HCT116 (cell line): ENCODE data around the gene GPN3. TPM values are rescaled to one million over a fixed set of nuclear protein-coding genes. Genes with fewer than 3 reads are reported as not detected.

Experiments used
- ATAC-seq: fragments of 200-7000 bp; cut with Tn5 transposase; 2 replicates; pipeline ENCODE4 v1.9.1; 2020; ENCODE audit warnings: mild to moderate bottlenecking, moderate library complexity
- BruUV-seq: library from RNA; stranded (reverse); fragments of 400-500 nt; replicated peaks from 2 replicates; lab custom pipeline; 2021; lab: Mats Ljungman, UMichigan
- CTCF ChIA-PET: fragments of 300-600 bp; sonication (Branson Sonifier 250); formaldehyde crosslinking; loops from one replicate; lab custom pipeline; 2021; ENCODE audit warnings: antibody characterized with exemption; lab: Charles Lee
- POLR2A ChIA-PET: fragments of 300-600, 350-600 bp; sonication (Branson Sonifier 250); formaldehyde crosslinking; loops from one replicate; lab custom pipeline; 2021; ENCODE audit warnings: antibody characterized with exemption; lab: Charles Lee
- RAD21 ChIA-PET, 2 experiments: fragments of 300-600 bp; sonication (Branson Sonifier 250); formaldehyde crosslinking; loops; one replicate each; lab custom pipeline; 2023; ENCODE audit warnings: low total read pairs in 2 of 2; ENCODE audit not compliant: uncharacterized antibody in 2 of 2, unreplicated experiment in 2 of 2, low non-redundant PET in 1 of 2; lab: Charles Lee
- DNase-seq: peaks from one replicate; pipeline ENCODE4 v3.0.0-alpha.2; 2010; ENCODE audit warnings: low read depth, low spot score
- H2AFZ ChIP-seq: fragments of 200-600 bp; shearing (Covaris generic), sonication (generic); 2 replicates; pipeline ENCODE4 v1.6.1; 2017; ENCODE audit warnings: low read depth, mixed run types, mixed read lengths, antibody characterized with exemption, low read length; ENCODE audit not compliant: poor library complexity, severe bottlenecking
- H3K27ac ChIP-seq: 2 replicates; pipeline ENCODE4 v1.5.1; 2012; ENCODE audit warnings: low read depth, low read length
- H3K27me3 ChIP-seq: fragments of 200-600 bp; sonication (generic); 2 replicates; pipeline ENCODE4 v1.6.1; 2016; ENCODE audit warnings: mixed run types, low read length, mixed read lengths; ENCODE audit not compliant: insufficient read depth
- H3K36me3 ChIP-seq, 2 experiments: fragments of 200-500 bp in 1 of 2; fragments of 200-600 bp in 1 of 2; sonication (Bioruptor generic) in 1 of 2; sonication (generic) in 1 of 2; 2 replicates each; pipeline versions ENCODE4 v1.5.1 to v1.6.1; 2014 to 2016; ENCODE audit warnings: low read length in 2 of 2, inconsistent platforms in 1 of 2, mixed read lengths in 1 of 2, mixed run types in 1 of 2; ENCODE audit not compliant: insufficient read depth in 2 of 2, control insufficient read depth in 1 of 2
- H3K4me1 ChIP-seq, 2 experiments: fragments of 200-600 bp in 1 of 2; sonication (generic) in 1 of 2; 2 replicates each; pipeline versions ENCODE4 v1.5.1 to v1.6.1; 2012 to 2017; ENCODE audit warnings: low read length in 2 of 2, inconsistent platforms in 1 of 2, mild to moderate bottlenecking in 1 of 2, mixed read lengths in 1 of 2, mixed run types in 1 of 2, moderate library complexity in 1 of 2; ENCODE audit not compliant: insufficient read depth in 2 of 2, control insufficient read depth in 1 of 2
- H3K4me2 ChIP-seq: fragments of 200-600 bp; sonication (generic); 2 replicates; pipeline ENCODE4 v1.6.1; 2017; ENCODE audit warnings: mixed run types, low read length, mixed read lengths
- H3K4me3 ChIP-seq, 2 experiments: fragments of 200-600 bp in 1 of 2; sonication (generic) in 1 of 2; replicated peaks in 1 of 2; 2 replicates each; pipeline ENCODE4 v1.5.1; 2011 to 2016; ENCODE audit warnings: low read length in 2 of 2, control low read depth in 1 of 2, low read depth in 1 of 2, mild to moderate bottlenecking in 1 of 2, mixed read lengths in 1 of 2, mixed run types in 1 of 2
- H3K79me2 ChIP-seq: fragments of 200-600 bp; sonication (generic); 2 replicates; pipeline ENCODE4 v1.6.1; 2017; ENCODE audit warnings: mild to moderate bottlenecking, mixed run types, low read length, moderate library complexity, mixed read lengths; ENCODE audit not compliant: insufficient read depth
- H3K9ac ChIP-seq: fragments of 200-600 bp; sonication (generic); 2 replicates; pipeline ENCODE4 v1.6.1; 2016; ENCODE audit warnings: low read length, mixed read lengths
- H3K9me2 ChIP-seq: fragments of 200-600 bp; sonication (generic), shearing (Covaris generic); 2 replicates; pipeline ENCODE4 v1.6.1; 2017; ENCODE audit warnings: mixed run types, mild to moderate bottlenecking, moderate library complexity; ENCODE audit not compliant: insufficient read depth
- H3K9me3 ChIP-seq, 2 experiments: fragments of 200-500 bp in 1 of 2; fragments of 200-600 bp in 1 of 2; sonication (Bioruptor generic) in 1 of 2; sonication (generic) in 1 of 2; 2 replicates each; pipeline ENCODE4 v1.6.1; 2014 to 2017; ENCODE audit warnings: low read length in 2 of 2, mixed read lengths in 2 of 2, inconsistent platforms in 1 of 2, low read depth in 1 of 2, mild to moderate bottlenecking in 1 of 2, mixed run types in 1 of 2, moderate library complexity in 1 of 2; ENCODE audit not compliant: control insufficient read depth in 1 of 2, insufficient read depth in 1 of 2
- H4K20me1 ChIP-seq: fragments of 200-600 bp; sonication (generic), shearing (Covaris generic); 2 replicates; pipeline ENCODE4 v1.6.1; 2017; ENCODE audit warnings: mixed run types, mild to moderate bottlenecking, moderate library complexity; ENCODE audit not compliant: insufficient read depth
- ATF3 ChIP-seq: IDR thresholded peaks from 2 replicates; pipeline ENCODE4 v1.6.1; 2012
- CBX3 ChIP-seq: IDR thresholded peaks from 2 replicates; pipeline ENCODE4 v1.6.1; 2012; ENCODE audit warnings: low read depth
- CEBPB ChIP-seq: IDR thresholded peaks from 2 replicates; pipeline ENCODE4 v1.6.1; 2012; ENCODE audit warnings: low read depth
- CTCF ChIP-seq, 3 experiments: fragments of 200-600 bp in 1 of 3; sonication (generic) in 1 of 3; IDR thresholded peaks in 2 of 3; conservative IDR thresholded peaks in 1 of 3; 2 replicates each; pipeline ENCODE4 v1.5.1; 2012 to 2017; ENCODE audit warnings: low read depth in 2 of 3, low read length in 2 of 3, antibody characterized with exemption in 1 of 3, borderline replicate concordance in 1 of 3, control low read depth in 1 of 3, mild to moderate bottlenecking in 1 of 3, mixed read lengths in 1 of 3, mixed run types in 1 of 3, moderate library complexity in 1 of 3; ENCODE audit not compliant: insufficient read depth in 1 of 3
- EGR1 ChIP-seq: IDR thresholded peaks from 2 replicates; pipeline ENCODE4 v1.6.1; 2012; ENCODE audit warnings: low read depth
- EZH2 ChIP-seq: fragments of 200-600 bp; sonication (generic); IDR thresholded peaks from 2 replicates; pipeline ENCODE4 v1.6.1; 2017; ENCODE audit warnings: antibody characterized with exemption, mixed run types
- EZH2phosphoT487 ChIP-seq: fragments of 200-600 bp; IDR thresholded peaks from 2 replicates; pipeline ENCODE4 v1.6.1; 2018; ENCODE audit warnings: antibody characterized with exemption, borderline replicate concordance
- MAX ChIP-seq: IDR thresholded peaks from 2 replicates; pipeline ENCODE4 v1.6.1; 2012
- POLR2A ChIP-seq: IDR thresholded peaks from 2 replicates; pipeline ENCODE4 v1.7.0; 2011; ENCODE audit warnings: borderline replicate concordance; ENCODE audit not compliant: insufficient read depth, insufficient read length; ENCODE audit errors: extremely low read depth
- RAD21 ChIP-seq: IDR thresholded peaks from 2 replicates; pipeline ENCODE4 v1.6.1; 2012; ENCODE audit warnings: low read depth, mild to moderate bottlenecking
- REST ChIP-seq: IDR thresholded peaks from 2 replicates; pipeline ENCODE4 v1.6.1; 2012; ENCODE audit warnings: low read depth
- SIN3A ChIP-seq: IDR thresholded peaks from 2 replicates; pipeline ENCODE4 v1.6.1; 2012; ENCODE audit warnings: low read depth
- SP1 ChIP-seq: IDR thresholded peaks from 2 replicates; pipeline ENCODE4 v1.6.1; 2012; ENCODE audit warnings: low read depth
- SRF ChIP-seq: IDR thresholded peaks from 2 replicates; pipeline ENCODE4 v1.6.1; 2012; ENCODE audit warnings: low read depth
- TCF7L2 ChIP-seq: IDR thresholded peaks from 2 replicates; pipeline ENCODE4 v1.7.0; 2011; ENCODE audit warnings: borderline replicate concordance, inconsistent platforms; ENCODE audit not compliant: insufficient read depth, insufficient read length; ENCODE audit errors: extremely low read depth
- YY1 ChIP-seq: IDR thresholded peaks from 2 replicates; pipeline ENCODE4 v1.6.1; 2011; ENCODE audit warnings: low read length, low read depth, moderate library complexity, mild to moderate bottlenecking; ENCODE audit not compliant: insufficient replicate concordance; ENCODE audit errors: extremely low read depth
- ZBTB33 ChIP-seq: IDR thresholded peaks from 2 replicates; pipeline ENCODE4 v1.6.1; 2011; ENCODE audit warnings: mild to moderate bottlenecking, low read length, moderate library complexity; ENCODE audit not compliant: insufficient replicate concordance; ENCODE audit errors: extremely low read depth
- intact Hi-C: fragments of 100-400 bp; cut with micrococcal nuclease; formaldehyde crosslinking; loops from 2 replicates; pipeline ENCODE4 v1.10.0; 2022
- total RNA-seq: library from RNA; stranded (reverse); gene quantifications from one replicate; pipeline ENCODE4 v1.2.1, GENCODE V29; 2021; ENCODE audit not compliant: unreplicated experiment

The GPN3 gene
- total RNA-seq, 1 experiment from 2014 or later, result 46.2 TPM

GRCh38 chr12:110436231-110436630, 31.8 kb downstream of the GPN3 start:
- Histone ChIP-seq H3K9me2 (no peaks in the 10 kb centered on the region), H3K9ac (no peak overlapping the region), H3K4me2 (no peak overlapping the region), H2AFZ (no peak overlapping the region), H3K4me1 (peaks cover under 1 to 7% of the 10 kb centered on the region in 2 experiments; a peak in 3 of 4 replicates), H3K79me2 (no peaks in the 10 kb centered on the region), H3K27ac (no peak overlapping the region), H3K9me3 (no peaks in the 10 kb centered on the region), H4K20me1 (no peaks in the 10 kb centered on the region), H3K4me3 (no peak overlapping the region), H3K36me3 (peaks cover 9 to 37% of the 10 kb centered on the region in 2 experiments; a peak in 3 of 4 replicates)
- ChIA-PET RAD21 (no interaction called here), POLR2A (no interaction called here), CTCF (no interaction called here)
- intact Hi-C loops, result loop anchor here (10.0 kb wide), 1 partner anchor 581 kb away; no protein-coding TSS in a partner anchor
- BruUV-seq, result TSS peak; percentile 24
- ATAC-seq, result no peak
- TF ChIP-seq ZBTB33, result no peak
- TF ChIP-seq SIN3A, result no peak
- TF ChIP-seq SP1, result no peak
- TF ChIP-seq MAX, result no peak
- TF ChIP-seq CEBPB, result no peak
- TF ChIP-seq SRF, result no peak
- no peak for TF ChIP-seq CTCF (IDR thresholded peaks at IDR 0.05 in 2 of 3, conservative IDR thresholded peaks at IDR 0.05 in 1 of 3; ENCODE audit: borderline replicate concordance in 1 of 3, insufficient read depth in 1 of 3, low read depth in 2 of 3, low read length in 2 of 3)
- TF ChIP-seq REST, result no peak
- no peak for TF ChIP-seq YY1
- TF ChIP-seq RAD21, result no peak
- TF ChIP-seq EGR1, result no peak
- TF ChIP-seq ATF3, result no peak
- TF ChIP-seq TCF7L2, result no peak
- TF ChIP-seq EZH2, result no peak
- no peak for TF ChIP-seq EZH2phosphoT487
- TF ChIP-seq CBX3, result no peak
- TF ChIP-seq POLR2A, result no peak
- TF ChIP-seq, all 23 proteins: peak for 0
- no peaks in the 10 kb centered on the region for H3K27me3 ChIP-seq
- DNase-seq, result no peak
